Measurements from ENCODE around the gene CEMIP.

CEMIP gene

DNA sequence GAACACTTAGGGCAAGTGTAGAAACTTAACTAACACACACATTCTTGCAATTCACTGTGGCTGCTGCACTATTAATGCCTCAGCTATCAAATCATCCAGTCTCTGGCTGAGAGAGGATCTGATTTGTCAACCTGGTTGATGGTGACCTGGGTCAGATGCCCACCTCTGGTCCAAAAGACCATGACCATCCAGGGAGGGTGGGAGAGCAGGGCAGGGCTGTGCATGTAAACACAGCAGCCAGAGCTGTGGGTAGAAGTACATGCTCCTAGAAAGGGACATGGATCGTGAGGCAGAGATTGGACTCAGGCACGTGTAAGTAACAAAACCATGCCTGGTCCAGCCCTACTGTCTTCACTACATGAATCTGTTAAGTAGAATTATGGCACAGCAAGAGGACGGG lies 193.1 kb downstream of the CEMIP start (continued):
- TF ChIP-seq, protein P1, sequence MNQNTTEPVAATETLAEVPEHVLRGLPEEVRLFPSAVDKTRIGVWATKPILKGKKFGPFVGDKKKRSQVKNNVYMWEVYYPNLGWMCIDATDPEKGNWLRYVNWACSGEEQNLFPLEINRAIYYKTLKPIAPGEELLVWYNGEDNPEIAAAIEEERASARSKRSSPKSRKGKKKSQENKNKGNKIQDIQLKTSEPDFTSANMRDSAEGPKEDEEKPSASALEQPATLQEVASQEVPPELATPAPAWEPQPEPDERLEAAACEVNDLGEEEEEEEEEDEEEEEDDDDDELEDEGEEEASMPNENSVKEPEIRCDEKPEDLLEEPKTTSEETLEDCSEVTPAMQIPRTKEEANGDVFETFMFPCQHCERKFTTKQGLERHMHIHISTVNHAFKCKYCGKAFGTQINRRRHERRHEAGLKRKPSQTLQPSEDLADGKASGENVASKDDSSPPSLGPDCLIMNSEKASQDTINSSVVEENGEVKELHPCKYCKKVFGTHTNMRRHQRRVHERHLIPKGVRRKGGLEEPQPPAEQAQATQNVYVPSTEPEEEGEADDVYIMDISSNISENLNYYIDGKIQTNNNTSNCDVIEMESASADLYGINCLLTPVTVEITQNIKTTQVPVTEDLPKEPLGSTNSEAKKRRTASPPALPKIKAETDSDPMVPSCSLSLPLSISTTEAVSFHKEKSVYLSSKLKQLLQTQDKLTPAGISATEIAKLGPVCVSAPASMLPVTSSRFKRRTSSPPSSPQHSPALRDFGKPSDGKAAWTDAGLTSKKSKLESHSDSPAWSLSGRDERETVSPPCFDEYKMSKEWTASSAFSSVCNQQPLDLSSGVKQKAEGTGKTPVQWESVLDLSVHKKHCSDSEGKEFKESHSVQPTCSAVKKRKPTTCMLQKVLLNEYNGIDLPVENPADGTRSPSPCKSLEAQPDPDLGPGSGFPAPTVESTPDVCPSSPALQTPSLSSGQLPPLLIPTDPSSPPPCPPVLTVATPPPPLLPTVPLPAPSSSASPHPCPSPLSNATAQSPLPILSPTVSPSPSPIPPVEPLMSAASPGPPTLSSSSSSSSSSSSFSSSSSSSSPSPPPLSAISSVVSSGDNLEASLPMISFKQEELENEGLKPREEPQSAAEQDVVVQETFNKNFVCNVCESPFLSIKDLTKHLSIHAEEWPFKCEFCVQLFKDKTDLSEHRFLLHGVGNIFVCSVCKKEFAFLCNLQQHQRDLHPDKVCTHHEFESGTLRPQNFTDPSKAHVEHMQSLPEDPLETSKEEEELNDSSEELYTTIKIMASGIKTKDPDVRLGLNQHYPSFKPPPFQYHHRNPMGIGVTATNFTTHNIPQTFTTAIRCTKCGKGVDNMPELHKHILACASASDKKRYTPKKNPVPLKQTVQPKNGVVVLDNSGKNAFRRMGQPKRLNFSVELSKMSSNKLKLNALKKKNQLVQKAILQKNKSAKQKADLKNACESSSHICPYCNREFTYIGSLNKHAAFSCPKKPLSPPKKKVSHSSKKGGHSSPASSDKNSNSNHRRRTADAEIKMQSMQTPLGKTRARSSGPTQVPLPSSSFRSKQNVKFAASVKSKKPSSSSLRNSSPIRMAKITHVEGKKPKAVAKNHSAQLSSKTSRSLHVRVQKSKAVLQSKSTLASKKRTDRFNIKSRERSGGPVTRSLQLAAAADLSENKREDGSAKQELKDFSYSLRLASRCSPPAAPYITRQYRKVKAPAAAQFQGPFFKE (tag by site-specific recombination; IDR thresholded peaks at IDR 0.05; ENCODE audit: borderline replicate concordance), result no peak
- TF ChIP-seq MZF1 (tag by site-specific recombination; IDR thresholded peaks at IDR 0.05; ENCODE audit: borderline replicate concordance) (no peak), ZNF777 (tag by site-specific recombination; IDR thresholded peaks at IDR 0.05; ENCODE audit: borderline replicate concordance) (no peak), ZNF488 (tag by site-specific recombination; IDR thresholded peaks at IDR 0.05) (no peak), BCL6B (tag by site-specific recombination; IDR thresholded peaks at IDR 0.05) (no peak), YY2 (tag by site-specific recombination; IDR thresholded peaks at IDR 0.05) (no peak)
- TF ChIP-seq, protein P2, sequence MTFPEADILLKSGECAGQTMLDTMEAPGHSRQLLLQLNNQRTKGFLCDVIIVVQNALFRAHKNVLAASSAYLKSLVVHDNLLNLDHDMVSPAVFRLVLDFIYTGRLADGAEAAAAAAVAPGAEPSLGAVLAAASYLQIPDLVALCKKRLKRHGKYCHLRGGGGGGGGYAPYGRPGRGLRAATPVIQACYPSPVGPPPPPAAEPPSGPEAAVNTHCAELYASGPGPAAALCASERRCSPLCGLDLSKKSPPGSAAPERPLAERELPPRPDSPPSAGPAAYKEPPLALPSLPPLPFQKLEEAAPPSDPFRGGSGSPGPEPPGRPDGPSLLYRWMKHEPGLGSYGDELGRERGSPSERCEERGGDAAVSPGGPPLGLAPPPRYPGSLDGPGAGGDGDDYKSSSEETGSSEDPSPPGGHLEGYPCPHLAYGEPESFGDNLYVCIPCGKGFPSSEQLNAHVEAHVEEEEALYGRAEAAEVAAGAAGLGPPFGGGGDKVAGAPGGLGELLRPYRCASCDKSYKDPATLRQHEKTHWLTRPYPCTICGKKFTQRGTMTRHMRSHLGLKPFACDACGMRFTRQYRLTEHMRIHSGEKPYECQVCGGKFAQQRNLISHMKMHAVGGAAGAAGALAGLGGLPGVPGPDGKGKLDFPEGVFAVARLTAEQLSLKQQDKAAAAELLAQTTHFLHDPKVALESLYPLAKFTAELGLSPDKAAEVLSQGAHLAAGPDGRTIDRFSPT (tag by site-specific recombination; IDR thresholded peaks at IDR 0.05), result no peak

DNA sequence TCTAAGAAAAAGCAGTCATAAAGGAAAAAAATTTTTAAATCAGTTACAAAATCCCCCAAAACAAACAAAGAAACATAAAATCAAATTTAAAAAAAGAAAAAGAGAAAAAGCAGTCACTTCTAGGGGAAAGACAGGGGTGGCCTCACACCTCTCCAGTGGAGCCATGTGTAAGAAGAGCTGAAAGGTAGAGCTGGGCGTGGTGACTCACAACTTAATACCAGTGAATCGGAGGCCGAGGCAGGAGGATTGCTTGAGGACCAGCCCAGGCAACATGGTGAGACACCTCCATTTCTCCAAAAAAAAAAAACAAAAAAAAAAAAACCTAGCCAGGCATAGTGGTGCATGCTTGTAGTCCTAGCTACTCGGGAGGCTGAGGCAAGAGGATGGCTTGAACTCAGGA lies 195.7 kb downstream of the CEMIP start:
- ChIA-PET POLR2A (interaction anchor here (1.1 kb wide), 1 partner anchor 196 kb away, joined by 4 read pairs; the partner anchor contains the start of gene CEMIP), CTCF (interaction anchor here (0.5 to 4.9 kb wide), 13 partner anchors 50 to 532 kb away, joined by 3 to 162 read pairs (median 5); partner anchors contain the start of gene CEMIP)
- no peak overlapping the region for H3K4me3 ChIP-seq (ENCODE audit: low read depth, low read length)
- peaks cover 5 to 11% of the 10 kb centered on the region in 2 experiments; a peak in 2 of 3 replicates for H3K36me3 ChIP-seq (ENCODE audit: control insufficient read depth in 2 of 2, insufficient read depth in 1 of 2, low read length in 2 of 2)
- no peaks in the 10 kb centered on the region for H3K9me3 ChIP-seq (ENCODE audit: control insufficient read depth, insufficient read depth, low read depth, low read length)
- H3K27ac ChIP-seq (ENCODE audit: extremely low read depth, low read depth, low read length), result no peak overlapping the region
- peaks cover 14% of the 10 kb centered on the region for H3K4me1 ChIP-seq (ENCODE audit: control insufficient read depth, insufficient read depth, low read length)
- TF ChIP-seq OVOL3 (tag by site-specific recombination; IDR thresholded peaks at IDR 0.05) (no peak), ZFHX2 (tag by site-specific recombination; conservative IDR thresholded peaks at IDR 0.05) (no peak), ZNF18 (tag by site-specific recombination; IDR thresholded peaks at IDR 0.05) (no peak), ZSCAN18 (tag by site-specific recombination; IDR thresholded peaks at IDR 0.05) (no peak), ZNF19 (tag by site-specific recombination; IDR thresholded peaks at IDR 0.05; ENCODE audit: low read depth) (no peak), ZBTB20 (tag by site-specific recombination; IDR thresholded peaks at IDR 0.05) (no peak), ZFP69B (tag by site-specific recombination; IDR thresholded peaks at IDR 0.05) (no peak), ZNF48 (tag by site-specific recombination; IDR thresholded peaks at IDR 0.05) (no peak), ZNF184 (tag by site-specific recombination; IDR thresholded peaks at IDR 0.05) (no peak), ZNF623 (tag by site-specific recombination; IDR thresholded peaks at IDR 0.05) (no peak)

Measured in HEK293 (cell line).